Hepatocyte (in vitro differentiated cells): Measurements from ENCODE around the gene S100P. TPM values are rescaled to one million over a fixed set of nuclear protein-coding genes. Genes with fewer than 3 reads are reported as not detected.
"Not testable (repeated sequence)": the region's sequence is repeated elsewhere in the genome, so short reads cannot be mapped to it uniquely, and the experiment has no call there.

ENCODE experiments used
- DNase-seq: peaks from one replicate; pipeline ENCODE4 v3.0.0-alpha.2; 2016; ENCODE audit warnings: low spot score
- H2AFZ ChIP-seq: fragments of 200-600 bp; sonication (generic); 2 replicates; pipeline ENCODE4 v1.6.0; 2016; ENCODE audit warnings: antibody characterized with exemption, mild to moderate bottlenecking
- H3K27ac ChIP-seq: fragments of 200-600 bp; sonication (generic); 2 replicates; pipeline ENCODE4 v1.5.1; 2016; ENCODE audit warnings: mild to moderate bottlenecking
- H3K27me3 ChIP-seq: fragments of 200-600 bp; sonication (generic); 2 replicates; pipeline ENCODE4 v1.6.1; 2016
- H3K36me3 ChIP-seq: fragments of 200-600 bp; sonication (generic); replicated peaks from 2 replicates; pipeline ENCODE4 v1.5.1; 2016; ENCODE audit warnings: low read depth; ENCODE audit not compliant: insufficient read depth
- H3K4me1 ChIP-seq: fragments of 200-600 bp; sonication (generic); 2 replicates; pipeline ENCODE4 v1.5.1; 2016; ENCODE audit warnings: mild to moderate bottlenecking, moderate library complexity; ENCODE audit not compliant: insufficient read depth
- H3K4me2 ChIP-seq: fragments of 200-600 bp; sonication (generic); 2 replicates; pipeline ENCODE4 v1.6.0; 2016
- H3K4me3 ChIP-seq: fragments of 200-600 bp; sonication (generic); 2 replicates; pipeline ENCODE4 v1.5.1; 2016; ENCODE audit warnings: mild to moderate bottlenecking
- H3K79me2 ChIP-seq: fragments of 200-600 bp; sonication (generic); 2 replicates; pipeline ENCODE4 v1.6.0; 2017; ENCODE audit warnings: mild to moderate bottlenecking
- H3K9me2 ChIP-seq: fragments of 200-600 bp; sonication (generic); replicated peaks from 2 replicates; pipeline ENCODE4 v1.6.0; 2017; ENCODE audit warnings: mild to moderate bottlenecking; ENCODE audit not compliant: insufficient read depth
- H3K9me3 ChIP-seq: fragments of 200-600 bp; sonication (generic); 2 replicates; pipeline ENCODE4 v1.5.1; 2016; ENCODE audit warnings: low read depth, mild to moderate bottlenecking
- H4K20me1 ChIP-seq: fragments of 200-600 bp; sonication (generic); 2 replicates; pipeline ENCODE4 v1.6.0; 2016; ENCODE audit warnings: mild to moderate bottlenecking; ENCODE audit not compliant: insufficient read depth, poor library complexity, severe bottlenecking
- CTCF ChIP-seq: fragments of 200-600 bp; sonication (generic); IDR thresholded peaks from 2 replicates; pipeline ENCODE4 v1.5.1; 2016; ENCODE audit warnings: antibody characterized with exemption, mild to moderate bottlenecking; ENCODE audit not compliant: poor library complexity
- EZH2 ChIP-seq: fragments of 200-600 bp; sonication (generic); IDR thresholded peaks from 2 replicates; pipeline ENCODE4 v1.6.1; 2016; ENCODE audit warnings: antibody characterized with exemption, mild to moderate bottlenecking, borderline replicate concordance
- EZH2phosphoT487 ChIP-seq: fragments of 200-600 bp; sonication (generic); IDR thresholded peaks from one replicate; pipeline ENCODE4 v1.6.1; 2018; ENCODE audit warnings: antibody characterized with exemption, mild to moderate bottlenecking, low read depth, moderate library complexity; ENCODE audit not compliant: unreplicated experiment, severe bottlenecking
- WGBS: methylation state at CpG from one replicate; pipeline ENCODE4 v1.1.6; 2016; ENCODE audit warnings: low lambda C conversion rate; ENCODE audit errors: missing lambda C conversion rate; 5-methylcytosine and 5-hydroxymethylcytosine counted together
- polyA plus RNA-seq: library from polyadenylated mRNA; unstranded; fragments of >200 nt; fragmentation: Nextera tagmentation; extraction: Ambion mirVana; gene quantifications from 2 replicates; pipeline ENCODE4 v1.2.1, GENCODE V29; 2016
- total RNA-seq: library from RNA; depleted of rRNA; stranded (reverse); fragments of >200 nt; gene quantifications from 2 replicates; pipeline ENCODE4 v1.2.3, GENCODE V29; 2014

The S100P gene
- total and polyA plus RNA-seq, 2 experiments from 2014 or later = 36.6 to 51.6 TPM

GRCh38 chr4:6724421-6725111, 30.9 kb downstream of the S100P start:
- no peaks in the 10 kb centered on the region for H4K20me1 ChIP-seq
- H3K27ac ChIP-seq = no peak overlapping the region
- 80% methylated on average over 21 of the region's 21 CpGs for WGBS
- H3K27me3 ChIP-seq = no peaks in the 10 kb centered on the region
- TF ChIP-seq EZH2 (no peak), EZH2phosphoT487 (no peak), CTCF (no peak)
- H3K4me3 ChIP-seq = no peak overlapping the region
- H3K36me3 ChIP-seq = no peaks in the 10 kb centered on the region
- DNase-seq = no peak
- H3K9me2 ChIP-seq = no peaks in the 10 kb centered on the region
- no peaks in the 10 kb centered on the region for H3K79me2 ChIP-seq
- H2AFZ ChIP-seq = no peak overlapping the region
- H3K4me1 ChIP-seq = no peaks in the 10 kb centered on the region
- no peaks in the 10 kb centered on the region for H3K9me3 ChIP-seq
- H3K4me2 ChIP-seq = no peak overlapping the region

GRCh38 chr4:6725427-6725961, 31.8 kb downstream of the S100P start:
- H3K79me2 ChIP-seq, H3K4me3 ChIP-seq, DNase-seq, H3K4me2 ChIP-seq, H3K36me3 ChIP-seq, H2AFZ ChIP-seq, H3K9me2 ChIP-seq, H3K4me1 ChIP-seq, H4K20me1 ChIP-seq, H3K27ac ChIP-seq, H3K9me3 ChIP-seq, H3K27me3 ChIP-seq: not testable (repeated sequence)
- 93% methylated on average over 9 of the region's 16 CpGs for WGBS

- Histone ChIP-seq H3K36me3 (no peaks in the 10 kb centered on the region), H3K27me3 (no peaks in the 10 kb centered on the region), H3K4me1 (no peaks in the 10 kb centered on the region), H3K9me3 (no peaks in the 10 kb centered on the region), H4K20me1 (no peaks in the 10 kb centered on the region), H3K4me2 (no peak overlapping the region), H3K27ac (peak overlapping the region; percentile 47), H3K4me3 (no peak overlapping the region), H3K9me2 (no peaks in the 10 kb centered on the region), H2AFZ (peak overlapping the region; percentile 40), H3K79me2 (no peaks in the 10 kb centered on the region)
- TF ChIP-seq EZH2phosphoT487 (no peak), EZH2 (no peak), CTCF (no peak)
- WGBS = 67% methylated on average over 26 of the region's 31 CpGs
- DNase-seq = peak; percentile 48
These were observed 33.6 kb downstream of the S100P start for GRCh38 chr4:6727081-6727942.

GRCh38 chr4:6727943-6728250, 34.2 kb downstream of the S100P start:
- H3K9me2 ChIP-seq = no peaks in the 10 kb centered on the region
- no peaks in the 10 kb centered on the region for H3K36me3 ChIP-seq
- TF ChIP-seq EZH2 = no peak
- TF ChIP-seq CTCF = no peak
- TF ChIP-seq EZH2phosphoT487 = no peak
- no peak for DNase-seq
- WGBS = 71% methylated on average over 3 of the region's 3 CpGs
- no peak overlapping the region for H2AFZ ChIP-seq
- H3K9me3 ChIP-seq = no peaks in the 10 kb centered on the region
- no peak overlapping the region for H3K4me3 ChIP-seq
- no peaks in the 10 kb centered on the region for H3K79me2 ChIP-seq
- H3K27me3 ChIP-seq = no peaks in the 10 kb centered on the region
- no peak overlapping the region for H3K4me2 ChIP-seq
- no peaks in the 10 kb centered on the region for H4K20me1 ChIP-seq
- H3K27ac ChIP-seq = no peak overlapping the region
- H3K4me1 ChIP-seq = peaks cover 2% of the 10 kb centered on the region
